GM21737 (cell line): ENCODE data around the gene NR1H2.

Source experiments
- ATAC-seq: cut with Tn5 transposase; IDR thresholded peaks from one replicate; pipeline ENCODE4 v1.9.1; 2021; ENCODE audit warnings: mild to moderate bottlenecking, moderate library complexity; ENCODE audit not compliant: unreplicated experiment

NR1H2 gene

GRCh38 chr19:50420127-50420526 is 43.9 kb downstream of the NR1H2 start:
- no peak for ATAC-seq

- no peak for ATAC-seq
Observed at GRCh38 chr19:50420808-50421207, 44.6 kb downstream of the NR1H2 start.

- no peak for ATAC-seq
Observed at GRCh38 chr19:50422397-50423278, 46.4 kb downstream of the NR1H2 start.

- no peak for ATAC-seq
Observed at GRCh38 chr19:50423279-50424113, 47.2 kb downstream of the NR1H2 start.

DNA sequence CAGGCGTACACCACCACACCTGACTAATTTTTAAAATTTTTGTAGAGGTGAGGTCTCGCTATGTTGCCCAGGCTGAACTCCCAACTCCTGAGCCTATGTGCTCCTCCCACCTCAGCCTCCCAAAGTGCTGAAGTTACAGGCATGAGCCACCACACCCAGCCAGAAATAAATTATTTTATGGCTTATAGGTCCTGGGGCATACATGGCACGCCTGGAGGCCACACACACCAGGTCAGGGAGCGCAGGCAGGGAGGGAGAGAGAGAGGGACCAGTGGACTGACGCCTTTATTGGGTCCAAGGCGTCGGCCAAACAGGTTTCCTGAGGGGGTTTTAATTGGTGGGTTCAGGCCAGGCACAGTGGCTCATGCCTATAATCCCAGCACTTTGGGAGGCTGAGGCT is 49.3 kb downstream of the NR1H2 start:
- no peak for ATAC-seq

DNA sequence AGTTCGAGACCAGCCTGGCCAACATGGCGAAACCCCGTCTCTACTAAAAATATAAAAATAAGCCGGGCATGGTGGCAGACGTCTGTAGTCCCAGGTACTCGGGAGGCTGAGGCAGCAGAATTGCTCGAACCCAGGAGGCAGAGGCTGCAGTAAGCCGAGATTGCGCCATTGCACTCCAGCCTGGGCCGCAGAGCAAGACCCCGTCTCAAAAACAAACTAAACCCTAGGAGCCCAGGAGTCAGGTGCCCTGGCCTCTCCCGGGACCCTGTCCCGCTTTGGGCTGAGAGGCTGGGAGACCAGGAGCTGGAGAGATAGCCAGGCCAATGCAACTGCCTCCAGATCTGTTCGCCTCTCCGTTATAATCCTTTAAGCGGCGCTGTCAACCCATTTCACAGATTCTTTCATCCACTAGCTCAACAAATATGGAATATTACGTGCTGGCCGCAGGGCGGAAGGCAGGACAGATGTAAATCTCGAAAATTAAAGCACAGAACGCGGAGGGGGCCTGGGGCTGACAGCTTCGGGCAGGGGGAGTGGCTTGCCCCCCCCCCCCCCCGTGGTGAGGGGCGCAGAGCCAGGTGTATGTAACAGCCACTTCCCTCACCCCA is 51.2 kb downstream of the NR1H2 start:
- no peak for ATAC-seq

DNA sequence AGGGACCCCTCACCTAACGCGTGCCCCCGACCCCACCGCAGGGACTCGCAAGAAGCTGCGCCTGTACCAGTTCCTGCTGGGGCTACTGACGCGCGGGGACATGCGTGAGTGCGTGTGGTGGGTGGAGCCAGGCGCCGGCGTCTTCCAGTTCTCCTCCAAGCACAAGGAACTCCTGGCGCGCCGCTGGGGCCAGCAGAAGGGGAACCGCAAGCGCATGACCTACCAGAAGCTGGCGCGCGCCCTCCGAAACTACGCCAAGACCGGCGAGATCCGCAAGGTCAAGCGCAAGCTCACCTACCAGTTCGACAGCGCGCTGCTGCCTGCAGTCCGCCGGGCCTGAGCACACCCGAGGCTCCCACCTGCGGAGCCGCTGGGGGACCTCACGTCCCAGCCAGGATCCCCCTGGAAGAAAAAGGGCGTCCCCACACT is 51.8 kb downstream of the NR1H2 start:
- ATAC-seq, result no peak

GRCh38 chr19:50428772-50429463 is 52.7 kb downstream of the NR1H2 start:
- no peak for ATAC-seq

GRCh38 chr19:50430888-50431342 is 54.7 kb downstream of the NR1H2 start:
- ATAC-seq, result no peak

DNA sequence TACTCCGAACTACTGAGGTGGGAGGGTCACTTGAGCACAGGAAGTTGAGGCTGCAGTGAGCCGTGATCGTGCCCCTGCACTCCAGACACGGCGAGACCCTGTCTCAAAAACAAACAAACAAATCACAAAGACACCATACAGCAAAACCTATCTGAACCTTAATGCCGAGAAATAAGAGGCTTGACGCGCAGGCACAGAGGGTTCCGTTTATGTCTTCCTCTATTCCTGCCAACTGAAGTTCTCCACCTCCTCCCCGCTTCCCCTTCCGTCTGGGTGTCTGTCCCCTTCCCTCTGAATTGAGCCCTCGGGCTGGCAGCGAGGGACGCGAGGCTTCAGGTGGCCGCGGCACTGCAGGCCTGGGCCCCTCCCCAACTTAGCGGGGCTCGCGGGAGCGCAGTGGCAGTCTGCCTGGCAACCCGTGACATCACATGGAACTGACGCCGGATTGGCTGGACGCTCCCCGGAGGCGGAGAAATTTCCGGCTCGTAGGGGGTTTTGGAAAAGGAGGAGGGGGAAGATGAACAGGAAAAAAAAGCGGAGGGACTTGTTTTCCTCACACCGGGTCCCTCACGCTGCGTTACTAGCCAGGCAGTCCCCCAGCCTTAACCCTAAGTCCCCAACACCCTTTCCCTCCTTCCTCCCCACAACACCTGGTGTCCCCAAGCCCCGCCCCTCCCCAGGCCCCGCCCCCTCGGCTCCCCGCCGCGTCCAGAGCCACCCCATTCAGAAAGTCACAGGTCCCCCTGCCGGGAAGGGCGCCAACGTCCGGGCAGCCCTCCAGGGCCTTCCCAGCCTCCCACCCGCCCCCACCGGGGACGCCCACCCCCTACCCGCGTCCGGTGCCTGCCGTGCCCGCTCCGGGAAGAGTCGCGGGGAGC is 55.3 kb downstream of the NR1H2 start:
- peak; percentile 70 for ATAC-seq

GRCh38 chr19:50432221-50433028 is 56.2 kb downstream of the NR1H2 start, which contains the start of gene MYBPC2:
Gene MYBPC2, plus strand, starts transcription at chr19:50432892. Its CDS starts 62 bp downstream, at chr19:50432954.
- ATAC-seq, result no peak
